ENCODE data around the gene CCNL1. TPM values are rescaled to one million over a fixed set of nuclear protein-coding genes. Genes with fewer than 3 reads are reported as not detected.

Gene CCNL1
- total and polyA plus RNA-seq, 2 of the 8 experiments (the other 6 are each of a cell fraction or from before 2014, with no cell fraction given): 64.5 to 68.6 TPM

GRCh38 chr3:157135671-157136396, 24.1 kb downstream of the CCNL1 start:
- Histone ChIP-seq H4K8ac (ENCODE audit: extremely low read depth, insufficient read depth, low read length) (no peak overlapping the region), H4K20me1 (replicated peaks in 1 of 2; ENCODE audit: control insufficient read depth in 1 of 2, insufficient read depth in 2 of 2, low read length in 2 of 2) (no peaks in the 10 kb centered on the region), H3K4me1 (replicated peaks in 1 of 4; ENCODE audit: control insufficient read depth in 3 of 4, insufficient read depth in 4 of 4, low read length in 3 of 4) (peaks cover 0 to 5% (median 0%) of the 10 kb centered on the region in 4 experiments; a peak in 2 of 7 replicates), H3K9me3 (ENCODE audit: insufficient read depth in 2 of 2, low read depth in 1 of 2, low read length in 1 of 2) (no peaks in the 10 kb centered on the region), H2BK20ac (ENCODE audit: low read length) (no peak overlapping the region), H4K5ac (ENCODE audit: insufficient read length, low read depth, low read length) (no peak overlapping the region), H3K79me2 (ENCODE audit: control insufficient read depth in 1 of 2, insufficient read depth in 2 of 2, low read length in 2 of 2) (no peaks in the 10 kb centered on the region), H3K4me2 (ENCODE audit: insufficient read depth in 1 of 2, low read depth in 2 of 2, low read length in 2 of 2) (no peak overlapping the region), H3K23me2 (ENCODE audit: low read depth, low read length) (no peaks in the 10 kb centered on the region; the same call in 1 of the 2 replicates), H3K27ac (ENCODE audit: low read depth, low read length) (no peak overlapping the region), H3K36me3 (ENCODE audit: control insufficient read depth in 2 of 4, insufficient read depth in 4 of 4, low read length in 3 of 4) (no peaks in the 10 kb centered on the region), H3K14ac (ENCODE audit: insufficient read length) (no peak overlapping the region), H2BK120ac (replicated peaks; ENCODE audit: low read depth, low read length) (no peak overlapping the region), H3K18ac (ENCODE audit: extremely low read depth, low read length) (no peak overlapping the region), H3K9ac (replicated peaks in 1 of 4; ENCODE audit: extremely low read depth in 1 of 4, low read depth in 3 of 4, low read length in 3 of 4) (no peak overlapping the region), H2AFZ (ENCODE audit: low read length) (no peak overlapping the region), H3K79me1 (ENCODE audit: low read depth, low read length) (no peaks in the 10 kb centered on the region), H3K27me3 (replicated peaks in 1 of 4; ENCODE audit: control insufficient read depth in 3 of 4, extremely low read depth in 1 of 4, insufficient read depth in 3 of 4, low read length in 3 of 4) (no peaks in the 10 kb centered on the region), H3K4me3 (ENCODE audit: extremely low read depth in 1 of 4, insufficient read depth in 2 of 4, low read depth in 3 of 4, low read length in 4 of 4) (no peak overlapping the region), H4K91ac (replicated peaks; ENCODE audit: insufficient read length, low read length) (no peak overlapping the region), H2BK15ac (ENCODE audit: low read length) (no peak overlapping the region), H2BK12ac (ENCODE audit: low read depth, low read length) (no peak overlapping the region; the same call in 1 of the 2 replicates), H3K23ac (ENCODE audit: insufficient read length) (no peak overlapping the region), H3K56ac (replicated peaks; ENCODE audit: insufficient read length, low read depth, low read length) (no peak overlapping the region), H3K4ac (replicated peaks; ENCODE audit: insufficient read length, low read depth, low read length) (no peak overlapping the region), H2AK5ac (ENCODE audit: low read depth, low read length) (no peak overlapping the region), H2BK5ac (ENCODE audit: low read depth, low read length) (no peak overlapping the region)
- POLR2A ChIA-PET (ENCODE audit: partially characterized antibody): interaction anchor here (1.0 to 1.5 kb wide), 2 partner anchors 16 to 23 kb away, joined by 3 to 7 read pairs; no protein-coding TSS in a partner anchor
- DNase-seq (ENCODE audit: low read depth in 1 of 2, low spot score in 2 of 2) (no peak), FAIRE-seq (no peak)
- CTCF ChIA-PET (ENCODE audit: partially characterized antibody): interaction anchor here (0.7 to 36.5 kb wide), 7 partner anchors 9 to 984 kb away, joined by 3 to 1014 read pairs (median 16); partner anchors contain the start of gene TIPARP
- TF ChIP-seq ATF3 (IDR thresholded peaks at IDR 0.05; ENCODE audit: insufficient read depth, low read depth, low read length) (no peak), FOSL1 (IDR thresholded peaks at IDR 0.05; ENCODE audit: insufficient read depth, low read depth, low read length) (no peak), TEAD4 (IDR thresholded peaks at IDR 0.05; ENCODE audit: low read depth, low read length) (no peak), KDM5A (IDR thresholded peaks at IDR 0.05; ENCODE audit: low read length) (no peak), RAD21 (IDR thresholded peaks at IDR 0.05 in 1 of 2, conservative IDR thresholded peaks at IDR 0.05 in 1 of 2; ENCODE audit: low read depth in 2 of 2, low read length in 2 of 2) (peak; percentile 29 to 32; a peak in 2 of 4 replicates)
- 79% methylated on average over 5 of the region's 5 CpGs; no CpG with 5 or more reads in 1 of the 2 experiments for WGBS, 2 experiments (ENCODE audit: extremely low coverage in 1 of 2, insufficient coverage in 1 of 2, insufficient read length in 1 of 2, insufficient replicate concordance in 2 of 2, low coverage in 1 of 2, low lambda C conversion rate in 2 of 2, missing lambda C conversion rate in 1 of 2)
